Measurements from ENCODE around the gene FERMT3. TPM values are rescaled to one million over a fixed set of nuclear protein-coding genes. Genes with fewer than 3 reads are reported as not detected.

Gene FERMT3
- total RNA-seq, 1 experiment from 2014 or later: 4.3 TPM

- no peaks in the 10 kb centered on the region for H3K27me3 Mint-ChIP-seq (ENCODE audit: insufficient read depth, unreplicated experiment)
- DNase-seq: no peak
- peaks cover 79% of the 10 kb centered on the region for H3K36me3 Mint-ChIP-seq (ENCODE audit: insufficient read depth, unreplicated experiment)
- peaks cover 1% of the 10 kb centered on the region for H3K36me3 ChIP-seq (ENCODE audit: control insufficient read depth, insufficient read depth, low read length)
- no peaks in the 10 kb centered on the region for H3K4me1 ChIP-seq
- no peaks in the 10 kb centered on the region for H3K9me3 Mint-ChIP-seq (ENCODE audit: unreplicated experiment)
- POLR2A ChIA-PET: interaction anchor here (0.6 kb wide), 1 partner anchor 20 kb away, joined by 6 read pairs; no protein-coding TSS in a partner anchor
- H3K4me1 Mint-ChIP-seq (ENCODE audit: low read depth, unreplicated experiment): no peaks in the 10 kb centered on the region
- CTCF ChIA-PET: no interaction called here
- intact Hi-C loops (cut with micrococcal nuclease; ENCODE audit: unreplicated experiment): no loop called here
- TF ChIP-seq CTCF (IDR thresholded peaks at IDR 0.05; ENCODE audit: insufficient read depth in 1 of 2, low read depth in 1 of 2, low read length in 1 of 2, severe bottlenecking in 1 of 2, unreplicated experiment in 1 of 2): no peak
- no TSS peak for BruUV-seq (replicated peaks)
- H3K4me3 Mint-ChIP-seq (ENCODE audit: unreplicated experiment): no peak overlapping the region
- no peak overlapping the region for H3K27ac Mint-ChIP-seq (ENCODE audit: unreplicated experiment)
- H3K9me3 ChIP-seq: no peaks in the 10 kb centered on the region
- H3K27me3 ChIP-seq (replicated peaks; ENCODE audit: control insufficient read depth, insufficient read depth, low read length): no peaks in the 10 kb centered on the region
- H3K4me3 ChIP-seq (ENCODE audit: low read depth, low read length): no peak overlapping the region
Measured at GRCh38 chr11:64207256-64208085, 950 bp downstream of the FERMT3 start.

- Mint-ChIP-seq H3K4me3 (ENCODE audit: unreplicated experiment) (no peak overlapping the region), H3K27ac (ENCODE audit: unreplicated experiment) (no peak overlapping the region), H3K36me3 (ENCODE audit: insufficient read depth, unreplicated experiment) (peaks cover 72% of the 10 kb centered on the region), H3K27me3 (ENCODE audit: insufficient read depth, unreplicated experiment) (no peaks in the 10 kb centered on the region), H3K9me3 (ENCODE audit: unreplicated experiment) (no peaks in the 10 kb centered on the region), H3K4me1 (ENCODE audit: low read depth, unreplicated experiment) (no peaks in the 10 kb centered on the region)
- no peaks in the 10 kb centered on the region for H3K4me1 ChIP-seq
- CTCF ChIA-PET: no interaction called here
- intact Hi-C loops (cut with micrococcal nuclease; ENCODE audit: unreplicated experiment): no loop called here
- POLR2A ChIA-PET: interaction anchor here (0.5 to 0.6 kb wide), 2 partner anchors 19 to 50 kb away, joined by 3 to 6 read pairs; no protein-coding TSS in a partner anchor
- H3K9me3 ChIP-seq: no peaks in the 10 kb centered on the region
- H3K27me3 ChIP-seq (replicated peaks; ENCODE audit: control insufficient read depth, insufficient read depth, low read length): no peaks in the 10 kb centered on the region
- DNase-seq: no peak
- no TSS peak for BruUV-seq (replicated peaks)
- no peak overlapping the region for H3K4me3 ChIP-seq (ENCODE audit: low read depth, low read length)
- H3K36me3 ChIP-seq (ENCODE audit: control insufficient read depth, insufficient read depth, low read length): no peaks in the 10 kb centered on the region; the same call in none of the 2 replicates
- no peak for TF ChIP-seq CTCF (IDR thresholded peaks at IDR 0.05; ENCODE audit: insufficient read depth in 1 of 2, low read depth in 1 of 2, low read length in 1 of 2, severe bottlenecking in 1 of 2, unreplicated experiment in 1 of 2)
Measured at GRCh38 chr11:64208086-64208795, 1.7 kb downstream of the FERMT3 start.

GRCh38 chr11:64208796-64209562, 2.5 kb downstream of the FERMT3 start:
- H3K36me3 Mint-ChIP-seq (ENCODE audit: insufficient read depth, unreplicated experiment): peaks cover 64% of the 10 kb centered on the region
- intact Hi-C loops (cut with micrococcal nuclease; ENCODE audit: unreplicated experiment): no loop called here
- no peak overlapping the region for H3K27ac Mint-ChIP-seq (ENCODE audit: unreplicated experiment)

More at GRCh38 chr11:64208796-64209562, 2.5 kb downstream of the FERMT3 start:
- H3K4me3 Mint-ChIP-seq (ENCODE audit: unreplicated experiment): no peak overlapping the region
- no peak for DNase-seq
- H3K9me3 Mint-ChIP-seq (ENCODE audit: unreplicated experiment): no peaks in the 10 kb centered on the region
- Histone ChIP-seq H3K36me3 (ENCODE audit: control insufficient read depth, insufficient read depth, low read length) (no peaks in the 10 kb centered on the region; the same call in none of the 2 replicates), H3K27me3 (replicated peaks; ENCODE audit: control insufficient read depth, insufficient read depth, low read length) (no peaks in the 10 kb centered on the region), H3K9me3 (no peaks in the 10 kb centered on the region), H3K4me1 (no peaks in the 10 kb centered on the region), H3K4me3 (ENCODE audit: low read depth, low read length) (no peak overlapping the region)
- H3K27me3 Mint-ChIP-seq (ENCODE audit: insufficient read depth, unreplicated experiment): no peaks in the 10 kb centered on the region
- no peaks in the 10 kb centered on the region for H3K4me1 Mint-ChIP-seq (ENCODE audit: low read depth, unreplicated experiment)
- TF ChIP-seq CTCF (IDR thresholded peaks at IDR 0.05; ENCODE audit: insufficient read depth in 1 of 2, low read depth in 1 of 2, low read length in 1 of 2, severe bottlenecking in 1 of 2, unreplicated experiment in 1 of 2): no peak
- ChIA-PET CTCF (no interaction called here), POLR2A (interaction anchor here (0.5 kb wide), 1 partner anchor 555 kb away, joined by 5 read pairs; no protein-coding TSS in a partner anchor)
- no TSS peak for BruUV-seq (replicated peaks)
